Neural progenitor cell (in vitro differentiated cells): Measurements from ENCODE around the gene IGHMBP2.

Experiments used
- CTCF ChIP-seq: fragments of 200-600 bp; sonication (generic); IDR thresholded peaks from 2 replicates; pipeline ENCODE4 v1.5.1; 2017; ENCODE audit warnings: antibody characterized with exemption, mild to moderate bottlenecking
- EZH2 ChIP-seq: fragments of 200-600 bp; sonication (generic); IDR thresholded peaks from 2 replicates; pipeline ENCODE4 v1.6.1; 2017; ENCODE audit warnings: antibody characterized with exemption, mild to moderate bottlenecking, moderate library complexity

DNA sequence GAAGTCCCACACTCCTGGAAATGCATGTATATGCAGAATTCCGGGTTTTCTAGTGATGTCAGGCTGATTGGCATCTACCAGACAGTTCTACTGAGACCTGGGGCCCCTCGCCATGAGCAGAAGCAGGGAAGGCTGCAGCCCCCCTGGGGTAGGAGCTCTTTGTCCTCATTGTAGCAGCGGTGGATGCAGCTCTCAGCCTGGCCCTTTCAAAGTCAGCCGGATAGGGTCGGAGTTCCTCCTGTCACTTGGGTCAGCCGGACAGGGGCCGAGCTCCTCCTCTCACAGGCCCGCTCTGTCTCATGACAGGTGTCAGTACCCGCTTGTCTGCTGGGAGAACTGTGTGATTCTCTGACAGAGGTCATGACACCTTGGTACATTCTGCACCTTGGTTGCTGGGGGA lies 47.1 kb downstream of the IGHMBP2 start:
- no peak for TF ChIP-seq EZH2
- no peak for TF ChIP-seq CTCF
